Body of pancreas (tissue), 4 donors: ENCODE data around the gene NHLRC1.

Experiments
- CTCF ChIP-seq, 7 experiments: fragments of 450-650 bp in 4 of 7; fragments of 200-600 bp in 3 of 7; sonication (generic) in 3 of 7; IDR thresholded peaks; one replicate each; pipeline ENCODE4 v1.5.1; 2016 to 2019; ENCODE audit warnings: antibody characterized with exemption in 7 of 7
- POLR2A ChIP-seq, 3 donors: fragments of 450-650 bp; IDR thresholded peaks; one replicate each; pipeline ENCODE4 v1.6.1; 2016; ENCODE audit warnings: antibody characterized with exemption in 3 of 3, mild to moderate bottlenecking in 2 of 3

- TF ChIP-seq POLR2A (IDR thresholded peaks at IDR 0.05) (no peak), CTCF (IDR thresholded peaks at IDR 0.05) (no peak)
Measured at GRCh38 chr6:18119236-18119635, 3.2 kb downstream of the NHLRC1 start.
